GM10248 (cell line): ENCODE results near the gene ABITRAM.

Source experiments
- CTCF ChIA-PET: fragments of 300-600 bp; sonication (Branson Sonifier 250); formaldehyde crosslinking; extraction: SDS; loops from one replicate; lab custom pipeline; 2021; ENCODE audit warnings: antibody characterized with exemption; lab: Yijun Ruan, JAX
- POLR2A ChIA-PET: fragments of 350-650 bp; sonication (Branson Sonifier 250); formaldehyde crosslinking; extraction: SDS; loops from one replicate; lab custom pipeline; 2020; ENCODE audit warnings: antibody characterized with exemption; lab: Yijun Ruan, JAX
- DNase-seq: peaks from one replicate; pipeline ENCODE4 v3.0.0; 2012; ENCODE audit errors: extremely low spot score
- TF ChIP-seq, protein P1 (sequence below): IDR thresholded peaks from 2 replicates; pipeline ENCODE4 v1.5.1; 2012; ENCODE audit warnings: mild to moderate bottlenecking, low read depth; ENCODE audit errors: extremely low read depth, missing control alignments, control extremely low read depth

The ABITRAM gene

DNA sequence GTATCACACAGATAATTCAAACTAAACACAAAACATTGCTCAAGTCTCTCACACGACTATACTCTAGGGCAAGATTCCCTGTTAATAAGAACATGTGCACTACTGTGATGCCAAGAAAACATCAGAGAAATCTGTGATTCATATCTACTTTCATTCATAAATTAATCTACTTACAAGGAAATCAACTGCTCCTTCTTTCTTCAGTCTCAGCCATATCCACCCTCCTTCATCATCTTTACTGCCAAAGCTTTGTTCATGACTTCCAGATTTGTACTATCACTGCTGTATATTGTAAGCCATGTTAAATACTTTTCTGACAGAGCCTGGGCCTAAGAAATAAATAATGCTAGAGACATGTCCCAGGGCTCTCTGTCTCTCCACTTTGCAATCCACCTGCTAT lies 44.0 kb downstream of the ABITRAM start:
- DNase-seq: no peak
- CTCF ChIA-PET: interaction anchor here (1.5 kb wide), 1 partner anchor 24 kb away, joined by 4 read pairs; no protein-coding TSS in a partner anchor
- TF ChIP-seq, protein P1, sequence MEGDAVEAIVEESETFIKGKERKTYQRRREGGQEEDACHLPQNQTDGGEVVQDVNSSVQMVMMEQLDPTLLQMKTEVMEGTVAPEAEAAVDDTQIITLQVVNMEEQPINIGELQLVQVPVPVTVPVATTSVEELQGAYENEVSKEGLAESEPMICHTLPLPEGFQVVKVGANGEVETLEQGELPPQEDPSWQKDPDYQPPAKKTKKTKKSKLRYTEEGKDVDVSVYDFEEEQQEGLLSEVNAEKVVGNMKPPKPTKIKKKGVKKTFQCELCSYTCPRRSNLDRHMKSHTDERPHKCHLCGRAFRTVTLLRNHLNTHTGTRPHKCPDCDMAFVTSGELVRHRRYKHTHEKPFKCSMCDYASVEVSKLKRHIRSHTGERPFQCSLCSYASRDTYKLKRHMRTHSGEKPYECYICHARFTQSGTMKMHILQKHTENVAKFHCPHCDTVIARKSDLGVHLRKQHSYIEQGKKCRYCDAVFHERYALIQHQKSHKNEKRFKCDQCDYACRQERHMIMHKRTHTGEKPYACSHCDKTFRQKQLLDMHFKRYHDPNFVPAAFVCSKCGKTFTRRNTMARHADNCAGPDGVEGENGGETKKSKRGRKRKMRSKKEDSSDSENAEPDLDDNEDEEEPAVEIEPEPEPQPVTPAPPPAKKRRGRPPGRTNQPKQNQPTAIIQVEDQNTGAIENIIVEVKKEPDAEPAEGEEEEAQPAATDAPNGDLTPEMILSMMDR: no peak
- POLR2A ChIA-PET: no interaction called here

DNA sequence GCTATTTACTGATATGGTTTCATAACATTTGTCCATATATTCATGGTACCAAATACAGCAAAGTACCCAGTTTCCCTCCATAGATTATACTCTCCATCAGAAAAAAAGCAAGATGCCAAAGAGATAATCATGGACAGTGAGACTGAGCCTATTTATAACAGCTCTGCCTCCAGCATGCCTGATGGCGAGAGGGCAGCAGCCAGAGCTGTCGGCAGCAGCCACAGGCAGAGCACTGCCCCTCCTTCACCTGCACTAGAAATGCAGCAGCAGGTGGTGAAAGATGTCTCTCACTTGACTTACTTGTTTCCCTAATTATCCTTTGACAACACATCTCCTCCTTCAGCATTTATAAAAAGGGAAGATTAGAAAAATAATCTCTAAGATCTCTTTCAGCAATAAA lies 46.7 kb downstream of the ABITRAM start:
- CTCF ChIA-PET: no interaction called here
- DNase-seq: no peak
- POLR2A ChIA-PET: no interaction called here
- TF ChIP-seq, protein P1: no peak

DNA sequence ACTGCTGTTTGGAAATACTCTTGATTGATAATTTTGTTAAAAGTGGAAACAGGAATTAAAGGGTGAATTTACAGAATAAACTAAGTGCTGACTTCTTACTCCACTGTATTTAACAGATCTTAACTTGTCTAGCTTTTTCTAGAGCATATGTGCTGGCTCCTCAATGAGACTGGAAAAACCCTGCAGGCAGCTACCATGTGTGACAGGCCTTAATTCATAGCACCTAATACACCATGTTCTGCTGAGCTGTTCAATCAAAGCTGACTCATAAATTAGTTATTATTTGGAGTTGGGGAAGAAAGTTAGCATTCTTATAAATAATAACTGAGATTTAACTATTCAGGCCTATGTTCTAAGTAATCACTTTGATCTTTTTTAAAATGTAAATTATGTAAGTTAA lies 49.7 kb downstream of the ABITRAM start:
- DNase-seq: no peak
- ChIA-PET POLR2A (no interaction called here), CTCF (interaction anchor here (1.2 kb wide), 2 partner anchors 12 to 30 kb away, joined by 3 to 4 read pairs; no protein-coding TSS in a partner anchor)
- TF ChIP-seq, protein P1: no peak
